HG03045 (cell line): ENCODE data around the gene WDR17.
"Not testable (repeated sequence)": the region's sequence is repeated elsewhere in the genome, so short reads cannot be mapped to it uniquely, and the experiment has no call there.

Experiments
- ATAC-seq: cut with Tn5 transposase; IDR thresholded peaks from one replicate; pipeline ENCODE4 v1.9.1; 2021; ENCODE audit warnings: mild to moderate bottlenecking, moderate library complexity; ENCODE audit not compliant: unreplicated experiment

Gene WDR17

GRCh38 chr4:176189891-176190795, 124.5 kb downstream of the WDR17 start:
- ATAC-seq, result no peak

- ATAC-seq, result no peak
Observed at GRCh38 chr4:176191974-176192373, 126.3 kb downstream of the WDR17 start.

GRCh38 chr4:176193126-176193525, 127.5 kb downstream of the WDR17 start:
- ATAC-seq, result no peak

- ATAC-seq, result no peak
Observed at GRCh38 chr4:176193938-176194337, 128.3 kb downstream of the WDR17 start.

GRCh38 chr4:176195184-176195978, 129.7 kb downstream of the WDR17 start, which contains the start of gene SPATA4:
Gene SPATA4 (minus strand): TSS chr4:176195585. CDS start chr4:176195562, 23 bp downstream.
- peak; percentile 99 for ATAC-seq

- no peak for ATAC-seq
Observed at GRCh38 chr4:176198316-176198903, 132.8 kb downstream of the WDR17 start.

- no peak for ATAC-seq
Observed at GRCh38 chr4:176205299-176205698, 139.7 kb downstream of the WDR17 start.

- no peak for ATAC-seq
Observed at GRCh38 chr4:176207839-176208238, 142.2 kb downstream of the WDR17 start.

GRCh38 chr4:176209535-176209934, 143.9 kb downstream of the WDR17 start:
- no peak for ATAC-seq

- ATAC-seq, result no peak
Observed at GRCh38 chr4:176210101-176210500, 144.5 kb downstream of the WDR17 start.

- no peak for ATAC-seq
Observed at GRCh38 chr4:176210579-176211296, 145.1 kb downstream of the WDR17 start.

- not testable (repeated sequence) for ATAC-seq
Observed at GRCh38 chr4:176212351-176212750, 146.7 kb downstream of the WDR17 start.

GRCh38 chr4:176217510-176217909, 151.9 kb downstream of the WDR17 start:
- no peak for ATAC-seq

GRCh38 chr4:176222149-176222548, 156.5 kb downstream of the WDR17 start:
- ATAC-seq, result no peak

GRCh38 chr4:176223561-176223960, 157.9 kb downstream of the WDR17 start:
- ATAC-seq, result no peak

GRCh38 chr4:176226736-176227135, 161.1 kb downstream of the WDR17 start:
- no peak for ATAC-seq

- ATAC-seq, result no peak
Observed at GRCh38 chr4:176229645-176230044, 164.0 kb downstream of the WDR17 start.
